Panc1 (cell line): ENCODE results near the gene BCAS3. TPM values are rescaled to one million over a fixed set of nuclear protein-coding genes. Genes with fewer than 3 reads are reported as not detected.

Experiments used
- ATAC-seq: fragments of 200-7000 bp; cut with Tn5 transposase; 2 replicates; pipeline ENCODE4 v1.9.1; 2020; ENCODE audit warnings: mild to moderate bottlenecking, moderate library complexity
- BruUV-seq: library from RNA; stranded (reverse); fragments of 400-500 nt; replicated peaks from 2 replicates; lab custom pipeline; 2021; lab: Mats Ljungman, UMichigan
- CTCF ChIA-PET: fragments of 300-600 bp; sonication (Branson Sonifier 250); formaldehyde crosslinking; loops from one replicate; lab custom pipeline; 2022; ENCODE audit warnings: antibody characterized with exemption; lab: Charles Lee
- POLR2A ChIA-PET: fragments of 300-600 bp; sonication (Branson Sonifier 250); formaldehyde crosslinking; loops from one replicate; lab custom pipeline; 2022; ENCODE audit warnings: antibody characterized with exemption; lab: Charles Lee
- DNase-seq: peaks from one replicate; pipeline ENCODE4 v3.0.0-alpha.2; 2010; ENCODE audit warnings: low read depth, low spot score
- H3K27ac ChIP-seq: 2 replicates; pipeline ENCODE4 v1.5.1; 2011; ENCODE audit warnings: mild to moderate bottlenecking, low read length, inconsistent platforms
- H3K27me3 ChIP-seq: fragments of 200-500 bp; sonication (Bioruptor generic); 2 replicates; pipeline ENCODE4 v1.6.0; 2014; ENCODE audit warnings: low read length, inconsistent platforms; ENCODE audit not compliant: control insufficient read depth, insufficient read depth
- H3K36me3 ChIP-seq: fragments of 200-500 bp; sonication (Bioruptor generic); 2 replicates; pipeline ENCODE4 v1.5.1; 2014; ENCODE audit warnings: inconsistent platforms, mild to moderate bottlenecking, low read length, moderate library complexity; ENCODE audit not compliant: control insufficient read depth, insufficient read depth
- H3K4me1 ChIP-seq: 2 replicates; pipeline ENCODE4 v1.5.1; 2011; ENCODE audit warnings: inconsistent platforms, mild to moderate bottlenecking, low read length, moderate library complexity; ENCODE audit not compliant: control insufficient read depth, insufficient read depth
- H3K4me3 ChIP-seq, 2 experiments: 2 replicates each; pipeline ENCODE4 v1.5.1; 2011 to 2012; ENCODE audit warnings: low read depth in 2 of 2, low read length in 2 of 2, mild to moderate bottlenecking in 2 of 2, inconsistent platforms in 1 of 2, moderate library complexity in 1 of 2
- H3K9me3 ChIP-seq: fragments of 200-500 bp; sonication (Bioruptor generic); 2 replicates; pipeline ENCODE4 v1.5.1; 2014; ENCODE audit warnings: low read depth, mild to moderate bottlenecking, inconsistent platforms, low read length, moderate library complexity; ENCODE audit not compliant: control insufficient read depth, insufficient read depth
- POLR2AphosphoS5 ChIP-seq: IDR thresholded peaks from 2 replicates; pipeline ENCODE4 v1.6.1; 2012; ENCODE audit warnings: mild to moderate bottlenecking, low read depth, low read length, moderate library complexity
- REST ChIP-seq, 2 experiments: IDR thresholded peaks; 2 replicates each; pipeline ENCODE4 v1.6.1; 2011 to 2012; ENCODE audit warnings: low read depth in 2 of 2, control low read depth in 1 of 2, low read length in 1 of 2, mild to moderate bottlenecking in 1 of 2, moderate library complexity in 1 of 2; ENCODE audit not compliant: insufficient read depth in 1 of 2
- SIN3A ChIP-seq: IDR thresholded peaks from 2 replicates; pipeline ENCODE4 v1.6.1; 2012; ENCODE audit warnings: low read depth, mild to moderate bottlenecking, low read length, moderate library complexity, borderline replicate concordance; ENCODE audit not compliant: insufficient read depth
- TCF7L2 ChIP-seq: IDR thresholded peaks from 2 replicates; pipeline ENCODE4 v1.6.1; 2011; ENCODE audit warnings: mild to moderate bottlenecking, low read depth, low read length, inconsistent platforms
- in situ Hi-C: cut with HindIII; loops from 2 replicates; pipeline ENCODE4 v1.10.0; 2016; ENCODE audit warnings: low sequenced_read_pairs, low pct_unique_long_range_greater_than_20kb
- intact Hi-C: fragments of 100-400 bp; cut with micrococcal nuclease; formaldehyde crosslinking; loops from one replicate; pipeline ENCODE4 v1.10.0; 2022; ENCODE audit not compliant: unreplicated experiment
- total RNA-seq: library from RNA; stranded (reverse); gene quantifications from one replicate; pipeline ENCODE4 v1.2.1, GENCODE V29; 2021; ENCODE audit not compliant: unreplicated experiment
- TF ChIP-seq, protein P1 (sequence below): fragments of 450-650 bp; IDR thresholded peaks from 2 replicates; pipeline ENCODE4 v1.5.1; 2017; ENCODE audit warnings: mild to moderate bottlenecking

Gene BCAS3
- total RNA-seq, 1 experiment from 2014 or later = 9.3 TPM

GRCh38 chr17:61129267-61130254 lies 451.9 kb downstream of the BCAS3 start:
- no peaks in the 10 kb centered on the region for H3K4me1 ChIP-seq
- in situ Hi-C loops = no loop called here
- CTCF ChIA-PET = no interaction called here
- POLR2A ChIA-PET = no interaction called here
- intact Hi-C loops = no loop called here
- BruUV-seq = no TSS peak
- no peak overlapping the region for H3K4me3 ChIP-seq
- H3K9me3 ChIP-seq = no peaks in the 10 kb centered on the region
- peak overlapping the region; percentile 29; the same call in 1 of the 2 replicates for H3K27ac ChIP-seq
- TF ChIP-seq TCF7L2 (no peak), SIN3A (no peak), POLR2AphosphoS5 (no peak), REST (IDR thresholded peaks at IDR 0.05; ENCODE audit: insufficient read depth in 1 of 2, low read depth in 2 of 2, low read length in 1 of 2) (no peak)
- TF ChIP-seq, protein P1, sequence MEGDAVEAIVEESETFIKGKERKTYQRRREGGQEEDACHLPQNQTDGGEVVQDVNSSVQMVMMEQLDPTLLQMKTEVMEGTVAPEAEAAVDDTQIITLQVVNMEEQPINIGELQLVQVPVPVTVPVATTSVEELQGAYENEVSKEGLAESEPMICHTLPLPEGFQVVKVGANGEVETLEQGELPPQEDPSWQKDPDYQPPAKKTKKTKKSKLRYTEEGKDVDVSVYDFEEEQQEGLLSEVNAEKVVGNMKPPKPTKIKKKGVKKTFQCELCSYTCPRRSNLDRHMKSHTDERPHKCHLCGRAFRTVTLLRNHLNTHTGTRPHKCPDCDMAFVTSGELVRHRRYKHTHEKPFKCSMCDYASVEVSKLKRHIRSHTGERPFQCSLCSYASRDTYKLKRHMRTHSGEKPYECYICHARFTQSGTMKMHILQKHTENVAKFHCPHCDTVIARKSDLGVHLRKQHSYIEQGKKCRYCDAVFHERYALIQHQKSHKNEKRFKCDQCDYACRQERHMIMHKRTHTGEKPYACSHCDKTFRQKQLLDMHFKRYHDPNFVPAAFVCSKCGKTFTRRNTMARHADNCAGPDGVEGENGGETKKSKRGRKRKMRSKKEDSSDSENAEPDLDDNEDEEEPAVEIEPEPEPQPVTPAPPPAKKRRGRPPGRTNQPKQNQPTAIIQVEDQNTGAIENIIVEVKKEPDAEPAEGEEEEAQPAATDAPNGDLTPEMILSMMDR = no peak
- ATAC-seq (no peak), DNase-seq (no peak)
- no peaks in the 10 kb centered on the region for H3K36me3 ChIP-seq
- no peaks in the 10 kb centered on the region for H3K27me3 ChIP-seq

DNA sequence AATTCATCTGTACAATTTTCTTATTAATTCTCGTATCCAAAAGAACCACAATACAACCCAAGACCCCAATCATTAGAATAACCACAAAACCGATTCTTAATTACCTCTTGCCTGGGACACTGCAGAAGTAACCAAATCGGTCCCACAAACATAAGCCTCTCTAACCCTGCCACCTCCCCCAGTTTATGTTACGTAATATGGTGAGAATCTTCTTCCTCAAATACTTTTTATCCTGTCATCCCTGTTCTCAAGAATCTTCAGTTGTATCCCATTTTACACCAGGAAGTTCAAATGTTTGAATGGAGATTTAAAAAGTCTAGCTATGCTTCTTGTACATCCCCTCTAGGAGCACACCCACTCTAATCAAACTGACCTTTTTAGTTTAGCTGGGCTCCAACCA lies 452.7 kb downstream of the BCAS3 start:
- Histone ChIP-seq H3K27ac (no peak overlapping the region), H3K4me3 (no peak overlapping the region), H3K4me1 (no peaks in the 10 kb centered on the region), H3K27me3 (no peaks in the 10 kb centered on the region), H3K9me3 (no peaks in the 10 kb centered on the region), H3K36me3 (no peaks in the 10 kb centered on the region)
- TF ChIP-seq, protein P1 = no peak
- no peak for TF ChIP-seq POLR2AphosphoS5
- no peak for TF ChIP-seq SIN3A
- no peak for TF ChIP-seq TCF7L2
- no peak for TF ChIP-seq REST (IDR thresholded peaks at IDR 0.05; ENCODE audit: insufficient read depth in 1 of 2, low read depth in 2 of 2, low read length in 1 of 2)
- BruUV-seq = no TSS peak
- DNase-seq (no peak), ATAC-seq (no peak)
- ChIA-PET POLR2A (no interaction called here), CTCF (no interaction called here)
- in situ Hi-C loops = no loop called here
- intact Hi-C loops = no loop called here
